Measurements from ENCODE around the gene TRERF1. TPM values are rescaled to one million over a fixed set of nuclear protein-coding genes. Genes with fewer than 3 reads are reported as not detected.

The TRERF1 gene
- total and polyA plus RNA-seq, 2 experiments from 2014 or later, result 11.2 to 20.6 TPM

DNA sequence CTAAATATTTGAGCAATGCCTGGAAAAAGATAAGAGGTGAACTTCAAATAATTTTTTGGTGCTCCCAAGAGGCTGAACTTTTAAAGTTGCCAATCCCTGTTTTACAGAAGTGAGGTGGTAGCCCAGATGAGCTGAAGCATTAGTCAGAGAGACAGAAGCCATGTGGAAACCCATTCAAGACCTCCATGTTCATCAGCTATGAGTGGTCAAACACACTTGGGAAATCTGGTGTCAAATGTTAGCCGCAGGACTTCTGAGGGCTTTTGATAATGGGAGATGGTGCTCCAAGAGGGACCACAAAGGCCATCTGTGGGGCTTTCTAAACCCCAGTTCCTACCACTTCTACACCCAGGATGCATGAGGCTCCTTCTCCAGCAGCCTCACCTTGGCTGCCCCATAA, 156.5 kb downstream of the TRERF1 start:
- Mint-ChIP-seq H3K4me3 (no peak overlapping the region), H3K4me1 (no peaks in the 10 kb centered on the region), H3K9me3 (no peaks in the 10 kb centered on the region), H3K27ac (no peak overlapping the region), H3K36me3 (ENCODE audit: low read depth) (peaks cover 30% of the 10 kb centered on the region; the same call in 2 of the 3 replicates), H3K27me3 (ENCODE audit: insufficient read depth, low read depth, poor library complexity) (peaks cover 4% of the 10 kb centered on the region)
- no peaks in the 10 kb centered on the region for H3K4me1 ChIP-seq (ENCODE audit: insufficient read depth)
- H3K27ac ChIP-seq (ENCODE audit: low read depth), result no peak overlapping the region
- DNase-seq (ENCODE audit: low spot score) (no peak), ATAC-seq (no peak)
- no peak overlapping the region for H2AFZ ChIP-seq
- no peaks in the 10 kb centered on the region for H3F3A ChIP-seq (replicated peaks; ENCODE audit: low read depth)
- H3K4me3 ChIP-seq, result no peak overlapping the region
- peaks cover 9% of the 10 kb centered on the region for H4K20me1 ChIP-seq (replicated peaks; ENCODE audit: insufficient read depth)
- H3K9me2 ChIP-seq (ENCODE audit: insufficient read depth), result 0 out of 2 replicates have a peak, but pooled peaks cover 5% of the 10 kb centered on the region
- H3K79me2 ChIP-seq (replicated peaks; ENCODE audit: insufficient read depth), result peaks cover 44% of the 10 kb centered on the region
- H3K36me3 ChIP-seq (ENCODE audit: insufficient read depth), result peaks cover 2% of the 10 kb centered on the region; the same call in 1 of the 2 replicates
- TF ChIP-seq CREB1 (CRISPR knock-in tag; IDR thresholded peaks at IDR 0.05; ENCODE audit: low read depth) (no peak), POLR2AphosphoS5 (IDR thresholded peaks at IDR 0.05; ENCODE audit: low read depth) (no peak), EZH2phosphoT487 (IDR thresholded peaks at IDR 0.05; ENCODE audit: unreplicated experiment) (no peak), ZNF114 (CRISPR knock-in tag; IDR thresholded peaks at IDR 0.05) (no peak), NANOG (IDR thresholded peaks at IDR 0.05; ENCODE audit: borderline replicate concordance) (no peak), STAT1 (IDR thresholded peaks at IDR 0.05; ENCODE audit: unreplicated experiment) (no peak), JUNB (IDR thresholded peaks at IDR 0.05; ENCODE audit: unreplicated experiment) (no peak), ZNF331 (CRISPR knock-in tag; IDR thresholded peaks at IDR 0.05; ENCODE audit: low read depth) (no peak), EZH2 (IDR thresholded peaks at IDR 0.05; ENCODE audit: low read depth, unreplicated experiment) (no peak)
- TF ChIP-seq, protein P1, sequence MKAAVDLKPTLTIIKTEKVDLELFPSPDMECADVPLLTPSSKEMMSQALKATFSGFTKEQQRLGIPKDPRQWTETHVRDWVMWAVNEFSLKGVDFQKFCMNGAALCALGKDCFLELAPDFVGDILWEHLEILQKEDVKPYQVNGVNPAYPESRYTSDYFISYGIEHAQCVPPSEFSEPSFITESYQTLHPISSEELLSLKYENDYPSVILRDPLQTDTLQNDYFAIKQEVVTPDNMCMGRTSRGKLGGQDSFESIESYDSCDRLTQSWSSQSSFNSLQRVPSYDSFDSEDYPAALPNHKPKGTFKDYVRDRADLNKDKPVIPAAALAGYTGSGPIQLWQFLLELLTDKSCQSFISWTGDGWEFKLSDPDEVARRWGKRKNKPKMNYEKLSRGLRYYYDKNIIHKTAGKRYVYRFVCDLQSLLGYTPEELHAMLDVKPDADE (IDR thresholded peaks at IDR 0.05), result no peak
- TF ChIP-seq, protein P2, sequence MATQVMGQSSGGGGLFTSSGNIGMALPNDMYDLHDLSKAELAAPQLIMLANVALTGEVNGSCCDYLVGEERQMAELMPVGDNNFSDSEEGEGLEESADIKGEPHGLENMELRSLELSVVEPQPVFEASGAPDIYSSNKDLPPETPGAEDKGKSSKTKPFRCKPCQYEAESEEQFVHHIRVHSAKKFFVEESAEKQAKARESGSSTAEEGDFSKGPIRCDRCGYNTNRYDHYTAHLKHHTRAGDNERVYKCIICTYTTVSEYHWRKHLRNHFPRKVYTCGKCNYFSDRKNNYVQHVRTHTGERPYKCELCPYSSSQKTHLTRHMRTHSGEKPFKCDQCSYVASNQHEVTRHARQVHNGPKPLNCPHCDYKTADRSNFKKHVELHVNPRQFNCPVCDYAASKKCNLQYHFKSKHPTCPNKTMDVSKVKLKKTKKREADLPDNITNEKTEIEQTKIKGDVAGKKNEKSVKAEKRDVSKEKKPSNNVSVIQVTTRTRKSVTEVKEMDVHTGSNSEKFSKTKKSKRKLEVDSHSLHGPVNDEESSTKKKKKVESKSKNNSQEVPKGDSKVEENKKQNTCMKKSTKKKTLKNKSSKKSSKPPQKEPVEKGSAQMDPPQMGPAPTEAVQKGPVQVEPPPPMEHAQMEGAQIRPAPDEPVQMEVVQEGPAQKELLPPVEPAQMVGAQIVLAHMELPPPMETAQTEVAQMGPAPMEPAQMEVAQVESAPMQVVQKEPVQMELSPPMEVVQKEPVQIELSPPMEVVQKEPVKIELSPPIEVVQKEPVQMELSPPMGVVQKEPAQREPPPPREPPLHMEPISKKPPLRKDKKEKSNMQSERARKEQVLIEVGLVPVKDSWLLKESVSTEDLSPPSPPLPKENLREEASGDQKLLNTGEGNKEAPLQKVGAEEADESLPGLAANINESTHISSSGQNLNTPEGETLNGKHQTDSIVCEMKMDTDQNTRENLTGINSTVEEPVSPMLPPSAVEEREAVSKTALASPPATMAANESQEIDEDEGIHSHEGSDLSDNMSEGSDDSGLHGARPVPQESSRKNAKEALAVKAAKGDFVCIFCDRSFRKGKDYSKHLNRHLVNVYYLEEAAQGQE (IDR thresholded peaks at IDR 0.05; ENCODE audit: unreplicated experiment), result no peak
- TF ChIP-seq, protein P3, sequence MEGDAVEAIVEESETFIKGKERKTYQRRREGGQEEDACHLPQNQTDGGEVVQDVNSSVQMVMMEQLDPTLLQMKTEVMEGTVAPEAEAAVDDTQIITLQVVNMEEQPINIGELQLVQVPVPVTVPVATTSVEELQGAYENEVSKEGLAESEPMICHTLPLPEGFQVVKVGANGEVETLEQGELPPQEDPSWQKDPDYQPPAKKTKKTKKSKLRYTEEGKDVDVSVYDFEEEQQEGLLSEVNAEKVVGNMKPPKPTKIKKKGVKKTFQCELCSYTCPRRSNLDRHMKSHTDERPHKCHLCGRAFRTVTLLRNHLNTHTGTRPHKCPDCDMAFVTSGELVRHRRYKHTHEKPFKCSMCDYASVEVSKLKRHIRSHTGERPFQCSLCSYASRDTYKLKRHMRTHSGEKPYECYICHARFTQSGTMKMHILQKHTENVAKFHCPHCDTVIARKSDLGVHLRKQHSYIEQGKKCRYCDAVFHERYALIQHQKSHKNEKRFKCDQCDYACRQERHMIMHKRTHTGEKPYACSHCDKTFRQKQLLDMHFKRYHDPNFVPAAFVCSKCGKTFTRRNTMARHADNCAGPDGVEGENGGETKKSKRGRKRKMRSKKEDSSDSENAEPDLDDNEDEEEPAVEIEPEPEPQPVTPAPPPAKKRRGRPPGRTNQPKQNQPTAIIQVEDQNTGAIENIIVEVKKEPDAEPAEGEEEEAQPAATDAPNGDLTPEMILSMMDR (conservative IDR thresholded peaks at IDR 0.05; ENCODE audit: low read depth in 2 of 2), result no peak
- TF ChIP-seq, protein P4, sequence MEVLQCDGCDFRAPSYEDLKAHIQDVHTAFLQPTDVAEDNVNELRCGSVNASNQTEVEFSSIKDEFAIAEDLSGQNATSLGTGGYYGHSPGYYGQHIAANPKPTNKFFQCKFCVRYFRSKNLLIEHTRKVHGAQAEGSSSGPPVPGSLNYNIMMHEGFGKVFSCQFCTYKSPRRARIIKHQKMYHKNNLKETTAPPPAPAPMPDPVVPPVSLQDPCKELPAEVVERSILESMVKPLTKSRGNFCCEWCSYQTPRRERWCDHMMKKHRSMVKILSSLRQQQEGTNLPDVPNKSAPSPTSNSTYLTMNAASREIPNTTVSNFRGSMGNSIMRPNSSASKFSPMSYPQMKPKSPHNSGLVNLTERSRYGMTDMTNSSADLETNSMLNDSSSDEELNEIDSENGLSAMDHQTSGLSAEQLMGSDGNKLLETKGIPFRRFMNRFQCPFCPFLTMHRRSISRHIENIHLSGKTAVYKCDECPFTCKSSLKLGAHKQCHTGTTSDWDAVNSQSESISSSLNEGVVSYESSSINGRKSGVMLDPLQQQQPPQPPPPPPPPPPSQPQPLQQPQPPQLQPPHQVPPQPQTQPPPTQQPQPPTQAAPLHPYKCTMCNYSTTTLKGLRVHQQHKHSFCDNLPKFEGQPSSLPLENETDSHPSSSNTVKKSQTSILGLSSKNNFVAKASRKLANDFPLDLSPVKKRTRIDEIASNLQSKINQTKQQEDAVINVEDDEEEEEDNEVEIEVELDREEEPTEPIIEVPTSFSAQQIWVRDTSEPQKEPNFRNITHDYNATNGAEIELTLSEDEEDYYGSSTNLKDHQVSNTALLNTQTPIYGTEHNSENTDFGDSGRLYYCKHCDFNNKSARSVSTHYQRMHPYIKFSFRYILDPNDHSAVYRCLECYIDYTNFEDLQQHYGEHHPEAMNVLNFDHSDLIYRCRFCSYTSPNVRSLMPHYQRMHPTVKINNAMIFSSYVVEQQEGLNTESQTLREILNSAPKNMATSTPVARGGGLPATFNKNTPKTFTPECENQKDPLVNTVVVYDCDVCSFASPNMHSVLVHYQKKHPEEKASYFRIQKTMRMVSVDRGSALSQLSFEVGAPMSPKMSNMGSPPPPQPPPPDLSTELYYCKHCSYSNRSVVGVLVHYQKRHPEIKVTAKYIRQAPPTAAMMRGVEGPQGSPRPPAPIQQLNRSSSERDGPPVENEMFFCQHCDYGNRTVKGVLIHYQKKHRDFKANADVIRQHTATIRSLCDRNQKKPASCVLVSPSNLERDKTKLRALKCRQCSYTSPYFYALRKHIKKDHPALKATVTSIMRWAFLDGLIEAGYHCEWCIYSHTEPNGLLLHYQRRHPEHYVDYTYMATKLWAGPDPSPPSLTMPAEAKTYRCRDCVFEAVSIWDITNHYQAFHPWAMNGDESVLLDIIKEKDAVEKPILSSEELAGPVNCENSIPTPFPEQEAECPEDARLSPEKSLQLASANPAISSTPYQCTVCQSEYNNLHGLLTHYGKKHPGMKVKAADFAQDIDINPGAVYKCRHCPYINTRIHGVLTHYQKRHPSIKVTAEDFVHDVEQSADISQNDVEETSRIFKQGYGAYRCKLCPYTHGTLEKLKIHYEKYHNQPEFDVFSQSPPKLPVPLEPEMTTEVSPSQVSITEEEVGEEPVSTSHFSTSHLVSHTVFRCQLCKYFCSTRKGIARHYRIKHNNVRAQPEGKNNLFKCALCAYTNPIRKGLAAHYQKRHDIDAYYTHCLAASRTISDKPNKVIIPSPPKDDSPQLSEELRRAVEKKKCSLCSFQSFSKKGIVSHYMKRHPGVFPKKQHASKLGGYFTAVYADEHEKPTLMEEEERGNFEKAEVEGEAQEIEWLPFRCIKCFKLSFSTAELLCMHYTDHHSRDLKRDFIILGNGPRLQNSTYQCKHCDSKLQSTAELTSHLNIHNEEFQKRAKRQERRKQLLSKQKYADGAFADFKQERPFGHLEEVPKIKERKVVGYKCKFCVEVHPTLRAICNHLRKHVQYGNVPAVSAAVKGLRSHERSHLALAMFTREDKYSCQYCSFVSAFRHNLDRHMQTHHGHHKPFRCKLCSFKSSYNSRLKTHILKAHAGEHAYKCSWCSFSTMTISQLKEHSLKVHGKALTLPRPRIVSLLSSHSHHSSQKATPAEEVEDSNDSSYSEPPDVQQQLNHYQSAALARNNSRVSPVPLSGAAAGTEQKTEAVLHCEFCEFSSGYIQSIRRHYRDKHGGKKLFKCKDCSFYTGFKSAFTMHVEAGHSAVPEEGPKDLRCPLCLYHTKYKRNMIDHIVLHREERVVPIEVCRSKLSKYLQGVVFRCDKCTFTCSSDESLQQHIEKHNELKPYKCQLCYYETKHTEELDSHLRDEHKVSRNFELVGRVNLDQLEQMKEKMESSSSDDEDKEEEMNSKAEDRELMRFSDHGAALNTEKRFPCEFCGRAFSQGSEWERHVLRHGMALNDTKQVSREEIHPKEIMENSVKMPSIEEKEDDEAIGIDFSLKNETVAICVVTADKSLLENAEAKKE (CRISPR knock-in tag; IDR thresholded peaks at IDR 0.05), result no peak
- no peak overlapping the region for H3K4me2 ChIP-seq
- H3K27me3 ChIP-seq (ENCODE audit: insufficient read depth), result no peaks in the 10 kb centered on the region

All from GM23338 (cell line).